ENCODE data around the gene PRF1.
"Not testable (repeated sequence)": the region's sequence is repeated elsewhere in the genome, so short reads cannot be mapped to it uniquely, and the experiment has no call there.

DNA sequence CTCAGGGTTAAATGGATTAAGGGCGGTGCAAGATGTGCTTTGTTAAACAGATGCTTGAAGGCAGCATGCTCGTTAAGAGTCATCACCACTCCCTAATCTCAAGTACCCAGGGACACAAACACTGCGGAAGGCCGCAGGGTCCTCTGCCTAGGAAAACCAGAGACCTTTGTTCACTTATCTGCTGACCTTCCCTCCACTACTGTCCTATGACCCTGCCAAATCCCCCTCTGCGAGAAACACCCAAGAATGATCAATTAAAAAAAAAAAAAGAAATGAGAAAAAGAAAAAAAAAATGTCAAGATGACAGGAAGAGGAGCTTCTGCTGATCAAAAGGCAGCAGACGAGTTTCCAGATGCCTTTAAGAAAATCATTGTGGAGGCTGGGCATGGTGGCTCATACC lies 29.2 kb upstream of the PRF1 start:
- TF ChIP-seq CTCF, POLR2A (IDR thresholded peaks at IDR 0.05): not testable (repeated sequence)

All from tibial nerve (tissue), 3 donors.